SK-N-SH treated with all-trans-retinoic acid at 6 μM for 48 hours (cell line): Measurements from ENCODE around the gene VTI1A.

Source experiments
- ATAC-seq: fragments of 200-7000 bp; cut with Tn5 transposase; 3 replicates; pipeline ENCODE4 v1.9.1; 2020; ENCODE audit warnings: mild to moderate bottlenecking, moderate library complexity
- ARNTL ChIP-seq: fragments of 450-650 bp; formaldehyde crosslinking; IDR thresholded peaks from 2 replicates; pipeline ENCODE4 v1.5.0; 2020; ENCODE audit warnings: low read depth, mild to moderate bottlenecking, moderate library complexity, borderline replicate concordance
- BACH2 ChIP-seq: fragments of 250-450 bp; sonication (Bioruptor Pico); IDR thresholded peaks from 2 replicates; pipeline ENCODE4 v1.9.0; 2021; ENCODE audit warnings: mild to moderate bottlenecking, borderline replicate concordance
- CREB5 ChIP-seq: fragments of 250-450 bp; sonication (Bioruptor Pico); IDR thresholded peaks from 2 replicates; pipeline ENCODE4 v1.5.1; 2020; ENCODE audit warnings: low read depth, mild to moderate bottlenecking, moderate library complexity
- CSDC2 ChIP-seq: fragments of 250-450 bp; sonication (Bioruptor Pico); IDR thresholded peaks from 2 replicates; pipeline ENCODE4 v1.5.0; 2020; ENCODE audit warnings: mild to moderate bottlenecking, moderate library complexity
- ESRRG ChIP-seq: fragments of 250-450 bp; sonication (Bioruptor Pico); IDR thresholded peaks from 2 replicates; pipeline ENCODE4 v1.6.1; 2021; ENCODE audit warnings: mild to moderate bottlenecking
- ISL1 ChIP-seq: fragments of 250-450 bp; sonication (Bioruptor Pico); IDR thresholded peaks from 2 replicates; pipeline ENCODE4 v2.1.2; 2022; ENCODE audit warnings: mild to moderate bottlenecking, moderate library complexity
- PPARA ChIP-seq: fragments of 250-450 bp; sonication (Bioruptor Pico); IDR thresholded peaks from 2 replicates; pipeline ENCODE4 v1.5.0; 2020; ENCODE audit warnings: mild to moderate bottlenecking, borderline replicate concordance
- RARB ChIP-seq: fragments of 250-450 bp; sonication (Bioruptor Pico); IDR thresholded peaks from 2 replicates; pipeline ENCODE4 v1.8.0; 2021; ENCODE audit warnings: mild to moderate bottlenecking, moderate library complexity
- TCF4 ChIP-seq: fragments of 250-450 bp; sonication (Bioruptor Pico); IDR thresholded peaks from 2 replicates; pipeline ENCODE4 v1.8.0; 2021; ENCODE audit warnings: mild to moderate bottlenecking, moderate library complexity, borderline replicate concordance
- TOX ChIP-seq: fragments of 250-450 bp; sonication (Bioruptor Pico); IDR thresholded peaks from 2 replicates; pipeline ENCODE4 v1.8.0; 2021; ENCODE audit warnings: mild to moderate bottlenecking, moderate library complexity, borderline replicate concordance
- ZC3H10 ChIP-seq: fragments of 250-450 bp; sonication (Bioruptor Pico); IDR thresholded peaks from 2 replicates; pipeline ENCODE4 v1.5.1; 2021; ENCODE audit warnings: mild to moderate bottlenecking, moderate library complexity
- ZFP3 ChIP-seq: fragments of 250-450 bp; sonication (Bioruptor Pico); IDR thresholded peaks from 2 replicates; pipeline ENCODE4 v1.5.0; 2020; ENCODE audit warnings: mild to moderate bottlenecking, moderate library complexity
- ZFP30 ChIP-seq: fragments of 450-650 bp; formaldehyde crosslinking; IDR thresholded peaks from 2 replicates; pipeline ENCODE4 v1.5.0; 2022; ENCODE audit warnings: mild to moderate bottlenecking, moderate library complexity
- ZNF565 ChIP-seq: fragments of 450-650 bp; formaldehyde crosslinking; conservative IDR thresholded peaks from 2 replicates; pipeline ENCODE4 v1.5.0; 2020; ENCODE audit warnings: low read depth, mild to moderate bottlenecking, moderate library complexity
- ZNF70 ChIP-seq: fragments of 450-650 bp; formaldehyde crosslinking; IDR thresholded peaks from 2 replicates; pipeline ENCODE4 v1.5.0; 2020; ENCODE audit warnings: mild to moderate bottlenecking, moderate library complexity
- ZNF8 ChIP-seq: fragments of 450-650 bp; formaldehyde crosslinking; IDR thresholded peaks from 2 replicates; pipeline ENCODE4 v1.5.0; 2020; ENCODE audit warnings: mild to moderate bottlenecking, moderate library complexity
- TF ChIP-seq, protein P1 (sequence below): fragments of 250-450 bp; sonication (Bioruptor Pico); IDR thresholded peaks from 2 replicates; pipeline ENCODE4 v1.8.0; 2020; ENCODE audit warnings: mild to moderate bottlenecking, moderate library complexity, borderline replicate concordance
- TF ChIP-seq, protein P2 (sequence below): fragments of 250-450 bp; sonication (Bioruptor Pico); IDR thresholded peaks from 2 replicates; pipeline ENCODE4 v1.8.0; 2021; ENCODE audit warnings: low read depth, mild to moderate bottlenecking, moderate library complexity, borderline replicate concordance
- TF ChIP-seq, protein P3 (sequence below): fragments of 250-450 bp; sonication (Bioruptor Pico); IDR thresholded peaks from 2 replicates; pipeline ENCODE4 v1.5.1; 2021; ENCODE audit warnings: mild to moderate bottlenecking, moderate library complexity
- TF ChIP-seq, protein P4 (sequence below): fragments of 250-450 bp; sonication (Bioruptor Pico); IDR thresholded peaks from 2 replicates; pipeline ENCODE4 v1.5.0; 2020; ENCODE audit warnings: mild to moderate bottlenecking, moderate library complexity

VTI1A gene

DNA sequence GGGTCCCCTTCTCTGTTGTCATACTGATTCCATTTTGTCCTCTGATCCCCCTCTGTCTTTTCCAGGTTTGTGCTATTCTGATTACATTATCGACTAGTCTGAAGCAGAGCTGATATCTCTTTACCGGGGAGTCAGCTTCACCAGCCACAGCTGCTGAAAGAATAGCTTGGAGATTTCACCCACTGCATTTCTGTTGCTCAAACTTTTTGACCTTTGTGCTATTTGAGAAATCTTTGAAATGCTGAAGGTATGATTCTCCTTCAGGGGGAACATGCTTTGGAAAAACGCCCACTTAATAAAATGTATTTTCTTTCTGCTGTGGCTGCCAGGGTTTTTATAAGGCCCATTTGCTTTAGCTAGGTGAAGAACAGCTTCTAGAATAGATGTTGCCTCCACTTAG lies 305.3 kb downstream of the VTI1A start:
- no peak for ATAC-seq
- TF ChIP-seq ZNF565 (CRISPR knock-in tag) = no peak
- TF ChIP-seq, all 23 proteins: peak for 0

DNA sequence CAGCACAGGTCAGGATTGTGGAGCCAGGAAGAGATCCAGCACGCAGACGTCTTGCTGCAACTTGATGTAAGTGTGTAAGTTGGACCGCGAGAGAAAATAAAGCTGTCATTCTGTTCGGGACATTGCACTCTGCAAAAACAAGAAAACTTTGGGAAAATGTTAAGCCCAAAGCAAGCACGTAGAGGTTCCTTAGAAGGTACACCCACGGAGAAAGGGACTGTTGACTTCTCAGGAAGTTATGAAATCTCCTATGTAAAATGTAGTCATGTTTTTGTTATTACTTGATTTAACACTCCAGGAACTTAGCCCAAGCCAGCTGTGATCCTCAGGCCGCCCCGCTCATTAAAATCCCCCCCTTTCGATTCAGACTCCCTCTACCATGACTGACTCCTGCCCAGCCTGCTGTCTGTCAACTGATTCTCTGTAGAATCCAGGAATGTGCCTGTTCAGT lies 307.0 kb downstream of the VTI1A start:
- TF ChIP-seq, protein P1, sequence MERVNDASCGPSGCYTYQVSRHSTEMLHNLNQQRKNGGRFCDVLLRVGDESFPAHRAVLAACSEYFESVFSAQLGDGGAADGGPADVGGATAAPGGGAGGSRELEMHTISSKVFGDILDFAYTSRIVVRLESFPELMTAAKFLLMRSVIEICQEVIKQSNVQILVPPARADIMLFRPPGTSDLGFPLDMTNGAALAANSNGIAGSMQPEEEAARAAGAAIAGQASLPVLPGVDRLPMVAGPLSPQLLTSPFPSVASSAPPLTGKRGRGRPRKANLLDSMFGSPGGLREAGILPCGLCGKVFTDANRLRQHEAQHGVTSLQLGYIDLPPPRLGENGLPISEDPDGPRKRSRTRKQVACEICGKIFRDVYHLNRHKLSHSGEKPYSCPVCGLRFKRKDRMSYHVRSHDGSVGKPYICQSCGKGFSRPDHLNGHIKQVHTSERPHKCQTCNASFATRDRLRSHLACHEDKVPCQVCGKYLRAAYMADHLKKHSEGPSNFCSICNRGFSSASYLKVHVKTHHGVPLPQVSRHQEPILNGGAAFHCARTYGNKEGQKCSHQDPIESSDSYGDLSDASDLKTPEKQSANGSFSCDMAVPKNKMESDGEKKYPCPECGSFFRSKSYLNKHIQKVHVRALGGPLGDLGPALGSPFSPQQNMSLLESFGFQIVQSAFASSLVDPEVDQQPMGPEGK = no peak
- TF ChIP-seq CREB5 (CRISPR knock-in tag) = no peak
- TF ChIP-seq, protein P2, sequence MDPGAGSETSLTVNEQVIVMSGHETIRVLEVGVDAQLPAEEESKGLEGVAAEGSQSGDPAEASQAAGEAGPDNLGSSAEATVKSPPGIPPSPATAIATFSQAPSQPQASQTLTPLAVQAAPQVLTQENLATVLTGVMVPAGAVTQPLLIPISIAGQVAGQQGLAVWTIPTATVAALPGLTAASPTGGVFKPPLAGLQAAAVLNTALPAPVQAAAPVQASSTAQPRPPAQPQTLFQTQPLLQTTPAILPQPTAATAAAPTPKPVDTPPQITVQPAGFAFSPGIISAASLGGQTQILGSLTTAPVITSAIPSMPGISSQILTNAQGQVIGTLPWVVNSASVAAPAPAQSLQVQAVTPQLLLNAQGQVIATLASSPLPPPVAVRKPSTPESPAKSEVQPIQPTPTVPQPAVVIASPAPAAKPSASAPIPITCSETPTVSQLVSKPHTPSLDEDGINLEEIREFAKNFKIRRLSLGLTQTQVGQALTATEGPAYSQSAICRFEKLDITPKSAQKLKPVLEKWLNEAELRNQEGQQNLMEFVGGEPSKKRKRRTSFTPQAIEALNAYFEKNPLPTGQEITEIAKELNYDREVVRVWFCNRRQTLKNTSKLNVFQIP (CRISPR knock-in tag) = no peak
- TF ChIP-seq, protein P3, sequence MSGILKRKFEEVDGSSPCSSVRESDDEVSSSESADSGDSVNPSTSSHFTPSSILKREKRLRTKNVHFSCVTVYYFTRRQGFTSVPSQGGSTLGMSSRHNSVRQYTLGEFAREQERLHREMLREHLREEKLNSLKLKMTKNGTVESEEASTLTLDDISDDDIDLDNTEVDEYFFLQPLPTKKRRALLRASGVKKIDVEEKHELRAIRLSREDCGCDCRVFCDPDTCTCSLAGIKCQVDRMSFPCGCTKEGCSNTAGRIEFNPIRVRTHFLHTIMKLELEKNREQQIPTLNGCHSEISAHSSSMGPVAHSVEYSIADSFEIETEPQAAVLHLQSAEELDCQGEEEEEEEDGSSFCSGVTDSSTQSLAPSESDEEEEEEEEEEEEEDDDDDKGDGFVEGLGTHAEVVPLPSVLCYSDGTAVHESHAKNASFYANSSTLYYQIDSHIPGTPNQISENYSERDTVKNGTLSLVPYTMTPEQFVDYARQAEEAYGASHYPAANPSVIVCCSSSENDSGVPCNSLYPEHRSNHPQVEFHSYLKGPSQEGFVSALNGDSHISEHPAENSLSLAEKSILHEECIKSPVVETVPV (CRISPR knock-in tag) = no peak
- TF ChIP-seq ISL1 = no peak
- TF ChIP-seq BACH2 (CRISPR knock-in tag) = no peak
- no peak for ATAC-seq

DNA sequence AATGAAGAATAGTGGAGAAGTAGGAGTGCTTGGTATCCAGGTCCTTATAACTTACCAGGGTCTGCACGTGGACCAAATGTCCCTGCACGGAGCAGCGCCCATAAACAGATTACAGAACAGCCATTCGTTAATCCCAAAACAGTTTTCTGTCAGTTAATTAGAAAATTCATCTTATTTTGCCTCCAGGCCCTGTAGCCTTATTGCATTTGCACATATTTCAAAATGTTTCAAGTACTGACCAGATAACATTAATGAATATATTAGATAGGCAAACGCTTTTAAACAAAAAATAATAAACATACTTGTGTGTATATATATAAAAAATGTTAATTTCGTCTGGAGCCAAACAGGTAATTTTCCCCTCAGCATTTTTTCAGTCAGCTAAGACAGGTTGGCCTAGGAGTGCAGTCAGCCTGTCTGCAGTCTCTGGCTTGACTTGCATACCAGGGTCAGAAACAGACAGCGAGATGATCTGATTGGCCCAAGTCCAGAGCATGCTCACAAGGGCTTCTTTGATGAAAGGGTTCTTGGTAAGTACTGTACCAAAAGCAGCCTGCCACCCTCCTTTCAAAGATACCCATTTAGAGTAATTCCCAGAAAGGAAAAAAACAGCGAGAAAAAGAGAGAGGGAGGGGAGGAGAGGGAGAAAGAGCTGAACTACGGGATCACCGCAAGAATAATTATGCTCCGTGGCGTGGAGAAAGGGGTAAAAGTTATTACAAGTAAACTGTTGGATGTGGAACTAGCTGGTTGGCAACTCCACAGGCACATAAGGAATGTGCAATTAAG lies 308.6 kb downstream of the VTI1A start:
- peak; percentile 89 for ATAC-seq
- TF ChIP-seq ZNF8 (CRISPR knock-in tag) (no peak), PPARA (CRISPR knock-in tag) (no peak), RARB (no peak), ESRRG (peak; percentile 41; the same call in 1 of the 2 replicates), ZC3H10 (no peak), CSDC2 (no peak), ZFP3 (CRISPR knock-in tag) (no peak), TCF4 (CRISPR knock-in tag) (no peak), ZNF70 (CRISPR knock-in tag) (no peak), BACH2 (CRISPR knock-in tag) (no peak), TOX (no peak), ZFP30 (CRISPR knock-in tag) (no peak), CREB5 (CRISPR knock-in tag) (no peak), ARNTL (CRISPR knock-in tag) (no peak)
- TF ChIP-seq, protein P2 (CRISPR knock-in tag) = no peak
- TF ChIP-seq, protein P4, sequence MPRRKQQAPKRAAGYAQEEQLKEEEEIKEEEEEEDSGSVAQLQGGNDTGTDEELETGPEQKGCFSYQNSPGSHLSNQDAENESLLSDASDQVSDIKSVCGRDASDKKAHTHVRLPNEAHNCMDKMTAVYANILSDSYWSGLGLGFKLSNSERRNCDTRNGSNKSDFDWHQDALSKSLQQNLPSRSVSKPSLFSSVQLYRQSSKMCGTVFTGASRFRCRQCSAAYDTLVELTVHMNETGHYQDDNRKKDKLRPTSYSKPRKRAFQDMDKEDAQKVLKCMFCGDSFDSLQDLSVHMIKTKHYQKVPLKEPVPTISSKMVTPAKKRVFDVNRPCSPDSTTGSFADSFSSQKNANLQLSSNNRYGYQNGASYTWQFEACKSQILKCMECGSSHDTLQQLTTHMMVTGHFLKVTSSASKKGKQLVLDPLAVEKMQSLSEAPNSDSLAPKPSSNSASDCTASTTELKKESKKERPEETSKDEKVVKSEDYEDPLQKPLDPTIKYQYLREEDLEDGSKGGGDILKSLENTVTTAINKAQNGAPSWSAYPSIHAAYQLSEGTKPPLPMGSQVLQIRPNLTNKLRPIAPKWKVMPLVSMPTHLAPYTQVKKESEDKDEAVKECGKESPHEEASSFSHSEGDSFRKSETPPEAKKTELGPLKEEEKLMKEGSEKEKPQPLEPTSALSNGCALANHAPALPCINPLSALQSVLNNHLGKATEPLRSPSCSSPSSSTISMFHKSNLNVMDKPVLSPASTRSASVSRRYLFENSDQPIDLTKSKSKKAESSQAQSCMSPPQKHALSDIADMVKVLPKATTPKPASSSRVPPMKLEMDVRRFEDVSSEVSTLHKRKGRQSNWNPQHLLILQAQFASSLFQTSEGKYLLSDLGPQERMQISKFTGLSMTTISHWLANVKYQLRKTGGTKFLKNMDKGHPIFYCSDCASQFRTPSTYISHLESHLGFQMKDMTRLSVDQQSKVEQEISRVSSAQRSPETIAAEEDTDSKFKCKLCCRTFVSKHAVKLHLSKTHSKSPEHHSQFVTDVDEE (CRISPR knock-in tag) = peak; percentile 75
- TF ChIP-seq, protein P3 (CRISPR knock-in tag) = 0 out of 2 replicates have a peak, but pooled peaks have one; percentile 44
- TF ChIP-seq, protein P1 = no peak
